ENCODE results near the gene RPS17.

- TF ChIP-seq CTCF (IDR thresholded peaks at IDR 0.05) (peak in 1 of 3 donors; percentile 75), POLR2A (IDR thresholded peaks at IDR 0.05) (no peak)
Observed at GRCh38 chr15:82530606-82531379, 9.5 kb downstream of the RPS17 start.

Measured in lower leg skin (tissue), 3 donors.